HUES48 (cell line): Measurements from ENCODE around the gene DDHD1.
"Not testable (repeated sequence)": the region's sequence is repeated elsewhere in the genome, so short reads cannot be mapped to it uniquely, and the experiment has no call there.

Experiments used
- H3K27ac ChIP-seq: one replicate; pipeline ENCODE4 v1.7.0; 2013; ENCODE audit warnings: low read depth, low read length, inconsistent platforms
- H3K27me3 ChIP-seq: 2 replicates; pipeline ENCODE4 v1.6.1; 2013; ENCODE audit warnings: mild to moderate bottlenecking, low read length; ENCODE audit not compliant: control insufficient read depth, insufficient read depth
- H3K36me3 ChIP-seq: 2 replicates; pipeline ENCODE4 v1.6.1; 2013; ENCODE audit warnings: low read length; ENCODE audit not compliant: control insufficient read depth, insufficient read depth
- H3K4me1 ChIP-seq: 2 replicates; pipeline ENCODE4 v1.6.1; 2013; ENCODE audit warnings: mild to moderate bottlenecking, low read length; ENCODE audit not compliant: control insufficient read depth, insufficient read depth
- H3K4me3 ChIP-seq: 2 replicates; pipeline ENCODE4 v1.5.1; 2013; ENCODE audit warnings: mild to moderate bottlenecking, low read depth, low read length
- H3K9ac ChIP-seq: 2 replicates; pipeline ENCODE4 v1.6.1; 2013; ENCODE audit warnings: mild to moderate bottlenecking, low read depth, low read length, moderate library complexity
- H3K9me3 ChIP-seq: 2 replicates; pipeline ENCODE4 v1.6.1; 2013; ENCODE audit warnings: low read length; ENCODE audit not compliant: control insufficient read depth, insufficient read depth

The DDHD1 gene

DNA sequence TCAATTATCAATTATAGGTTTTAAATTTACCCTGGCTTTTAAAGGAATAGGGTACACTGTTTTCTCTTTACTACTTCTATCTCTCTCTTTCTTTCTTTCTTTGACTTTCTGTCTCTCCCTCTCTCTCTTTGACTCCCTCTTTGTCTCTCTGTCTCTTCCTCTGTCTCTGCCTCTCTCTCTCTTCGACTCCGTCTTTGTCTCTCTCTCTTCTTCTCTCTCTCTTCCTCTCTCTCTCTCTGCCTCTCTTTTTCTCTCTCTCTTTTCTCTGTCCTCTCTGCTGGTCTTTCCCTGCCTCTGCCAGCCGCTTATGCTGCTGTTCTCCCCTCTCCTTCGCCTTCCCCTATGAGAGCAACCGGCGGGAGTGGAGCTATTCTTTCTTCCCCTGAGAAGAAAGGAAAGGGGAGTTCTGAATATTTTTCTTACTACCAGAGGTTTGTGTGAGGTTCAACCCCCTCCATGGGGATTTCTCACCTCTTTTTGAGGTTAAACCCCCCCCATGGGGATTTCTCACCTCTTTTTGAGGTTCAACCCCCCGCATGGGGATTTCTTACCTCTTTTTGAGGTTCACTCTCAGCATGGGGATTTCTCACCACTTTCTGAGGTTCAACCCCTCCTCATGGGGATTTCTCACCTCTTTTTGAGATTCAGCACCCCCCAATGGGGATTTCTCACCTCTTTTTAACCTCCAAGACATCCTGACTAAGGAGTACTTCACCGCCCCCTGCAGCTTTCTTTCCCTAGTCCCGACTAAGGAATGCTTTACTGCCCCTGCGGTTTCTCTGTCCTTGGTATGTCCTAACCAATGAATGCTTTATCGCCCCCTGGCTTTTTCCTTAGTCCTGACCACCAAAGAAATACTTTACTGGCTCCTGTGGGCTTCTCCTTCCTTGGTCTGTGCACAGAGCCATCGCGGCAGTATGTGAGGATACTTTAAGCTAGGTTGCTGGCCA, 27.4 kb upstream of the DDHD1 start:
- H3K9ac ChIP-seq = no peak overlapping the region
- peaks cover 17% of the 10 kb centered on the region for H3K4me1 ChIP-seq
- no peak overlapping the region for H3K4me3 ChIP-seq

DNA sequence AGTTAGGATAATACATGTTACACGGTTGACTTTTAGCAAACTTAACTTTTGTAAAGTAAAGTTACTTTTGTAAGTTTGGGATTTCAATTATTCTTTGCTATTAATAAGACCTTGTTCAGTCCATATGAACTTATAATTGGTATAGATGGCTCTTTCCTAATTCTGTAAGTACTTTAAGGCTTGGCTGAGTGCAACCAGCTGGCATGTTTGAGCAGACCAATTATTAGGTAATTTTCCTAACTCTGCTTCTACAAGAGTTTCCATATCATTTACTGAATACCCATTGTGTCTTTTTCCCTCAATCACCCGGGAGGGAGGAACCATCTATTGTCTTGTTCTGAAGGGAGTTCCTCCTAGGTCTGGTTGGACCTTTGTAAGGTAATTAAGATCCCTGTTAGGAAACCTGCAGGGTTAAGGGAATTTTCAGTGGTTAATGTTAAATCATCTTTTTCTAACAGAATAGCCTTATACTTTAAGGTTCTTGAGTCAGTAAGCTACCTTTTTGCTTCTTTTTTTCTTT, 26.4 kb upstream of the DDHD1 start:
- H3K27me3 ChIP-seq, H3K9ac ChIP-seq, H3K36me3 ChIP-seq, H3K9me3 ChIP-seq, H3K27ac ChIP-seq, H3K4me3 ChIP-seq: not testable (repeated sequence)
- H3K4me1 ChIP-seq = peaks cover 17% of the 10 kb centered on the region

More for the DNA sequence above, 27.4 kb upstream of the DDHD1 start:
- H3K9me3 ChIP-seq = no peaks in the 10 kb centered on the region; the same call in 1 of the 2 replicates
- H3K36me3 ChIP-seq = no peaks in the 10 kb centered on the region
- no peaks in the 10 kb centered on the region for H3K27me3 ChIP-seq
- H3K27ac ChIP-seq = peak overlapping the region; percentile 2

DNA sequence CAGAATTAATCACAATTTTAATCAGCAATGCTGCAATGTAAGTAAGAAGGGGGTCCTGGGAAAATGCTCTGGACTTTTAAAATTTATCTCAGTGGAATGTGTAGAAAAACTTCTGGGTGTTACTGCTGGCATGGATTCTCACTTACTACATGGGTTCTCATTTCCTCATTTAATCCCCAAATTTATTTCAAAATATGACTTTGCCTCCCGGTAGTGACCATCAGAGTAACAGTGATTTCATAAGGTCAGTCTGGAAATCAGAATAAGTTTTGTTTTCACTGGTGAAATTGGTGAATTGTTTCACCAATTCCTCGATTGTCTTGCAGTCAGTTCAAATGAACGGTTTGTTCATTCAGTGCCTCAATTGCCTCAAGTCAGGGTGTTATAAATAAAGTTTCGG, 22.3 kb upstream of the DDHD1 start:
- Histone ChIP-seq H3K9me3 (no peaks in the 10 kb centered on the region), H3K36me3 (no peaks in the 10 kb centered on the region), H3K27me3 (no peaks in the 10 kb centered on the region), H3K4me3 (no peak overlapping the region), H3K27ac (no peak overlapping the region), H3K4me1 (peaks cover 8% of the 10 kb centered on the region; the same call in 1 of the 2 replicates), H3K9ac (no peak overlapping the region)

DNA sequence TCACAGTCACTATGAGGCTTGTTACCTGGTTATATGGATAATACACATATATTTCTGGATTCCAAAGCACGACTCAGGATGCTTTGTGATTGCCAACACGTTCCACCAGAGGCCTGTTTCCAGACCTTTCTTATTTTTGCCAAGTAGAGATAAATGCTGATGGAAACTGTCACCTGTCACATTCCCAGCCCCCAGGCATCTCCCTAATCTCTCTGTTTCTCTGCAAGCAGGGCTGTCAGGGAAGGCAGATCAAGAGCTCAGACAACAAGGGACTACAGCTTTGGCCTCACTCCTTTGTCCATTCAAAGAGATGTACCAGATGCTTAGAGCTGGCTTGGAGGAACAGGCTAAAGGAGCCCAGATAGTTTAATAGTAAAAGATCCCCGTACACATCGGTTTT, 21.8 kb upstream of the DDHD1 start:
- Histone ChIP-seq H3K9ac (no peak overlapping the region), H3K4me1 (peaks cover 6% of the 10 kb centered on the region; the same call in 1 of the 2 replicates), H3K9me3 (no peaks in the 10 kb centered on the region)

DNA sequence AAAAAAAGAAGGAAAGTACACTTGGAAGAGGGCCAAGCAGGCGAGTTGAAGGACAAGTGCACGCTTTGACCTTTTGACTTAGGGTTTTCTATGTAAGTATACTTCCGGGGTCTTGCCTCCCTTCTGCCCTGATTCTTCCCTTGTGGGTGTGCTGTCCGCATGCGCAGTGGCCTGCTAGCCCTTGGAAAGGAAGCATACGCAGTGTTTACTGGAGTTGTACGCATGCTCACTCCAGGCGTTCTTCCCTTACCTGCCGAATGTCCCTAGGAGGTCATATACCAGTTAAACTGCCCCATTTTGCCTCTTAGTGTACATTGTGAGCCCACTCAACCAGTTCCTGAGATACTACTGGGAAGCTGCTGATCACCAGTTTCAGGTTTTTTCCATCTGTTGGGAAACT, 15.7 kb upstream of the DDHD1 start:
- Histone ChIP-seq H3K36me3 (no peaks in the 10 kb centered on the region), H3K27me3 (no peaks in the 10 kb centered on the region)

More for the DNA sequence above, 21.8 kb upstream of the DDHD1 start:
- Histone ChIP-seq H3K4me3 (no peak overlapping the region), H3K27me3 (no peaks in the 10 kb centered on the region), H3K27ac (no peak overlapping the region), H3K36me3 (no peaks in the 10 kb centered on the region)

DNA sequence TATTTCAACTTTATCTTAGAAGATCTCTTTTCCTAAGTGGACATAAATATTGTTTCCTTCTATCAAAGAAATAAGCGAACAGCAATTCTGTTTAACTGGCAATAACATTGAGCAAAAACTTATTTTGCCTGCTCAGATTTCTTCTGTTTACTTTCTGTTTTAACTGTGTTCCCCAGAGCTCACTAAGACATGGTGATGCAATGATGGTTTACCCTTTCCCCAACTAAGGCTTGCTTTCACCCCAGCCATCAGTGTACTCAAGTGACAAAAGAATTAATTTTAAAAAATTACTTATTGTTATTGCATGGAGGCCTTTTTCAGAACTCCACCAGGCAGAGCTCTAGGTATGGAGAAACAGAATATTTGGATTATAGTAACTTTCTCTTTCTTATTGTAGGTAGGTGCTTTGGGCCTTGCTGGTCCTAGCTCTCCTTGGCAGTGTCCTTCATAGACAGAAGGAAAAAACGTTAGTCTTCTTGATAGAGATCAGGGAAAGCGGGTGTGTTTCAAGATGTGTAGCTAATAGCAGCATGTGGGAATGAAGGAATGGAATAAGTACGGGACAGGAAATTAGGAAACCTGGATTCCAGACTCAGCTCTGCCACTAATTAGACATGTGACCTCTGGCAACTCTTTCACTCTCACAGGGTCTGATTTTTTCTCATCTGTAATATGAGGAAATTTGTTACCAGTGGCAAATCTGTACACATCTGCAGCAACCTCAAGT, 14.6 kb upstream of the DDHD1 start:
- H3K27me3 ChIP-seq = no peaks in the 10 kb centered on the region
- H3K9ac ChIP-seq = no peak overlapping the region
- H3K4me3 ChIP-seq = no peak overlapping the region
- no peaks in the 10 kb centered on the region for H3K4me1 ChIP-seq
- H3K9me3 ChIP-seq = no peaks in the 10 kb centered on the region
- H3K27ac ChIP-seq = no peak overlapping the region
- no peaks in the 10 kb centered on the region for H3K36me3 ChIP-seq

More for the DNA sequence above, 15.7 kb upstream of the DDHD1 start:
- no peak overlapping the region for H3K27ac ChIP-seq
- H3K4me3 ChIP-seq = no peak overlapping the region
- H3K4me1 ChIP-seq = no peaks in the 10 kb centered on the region
- H3K9me3 ChIP-seq = no peaks in the 10 kb centered on the region
- H3K9ac ChIP-seq = no peak overlapping the region

DNA sequence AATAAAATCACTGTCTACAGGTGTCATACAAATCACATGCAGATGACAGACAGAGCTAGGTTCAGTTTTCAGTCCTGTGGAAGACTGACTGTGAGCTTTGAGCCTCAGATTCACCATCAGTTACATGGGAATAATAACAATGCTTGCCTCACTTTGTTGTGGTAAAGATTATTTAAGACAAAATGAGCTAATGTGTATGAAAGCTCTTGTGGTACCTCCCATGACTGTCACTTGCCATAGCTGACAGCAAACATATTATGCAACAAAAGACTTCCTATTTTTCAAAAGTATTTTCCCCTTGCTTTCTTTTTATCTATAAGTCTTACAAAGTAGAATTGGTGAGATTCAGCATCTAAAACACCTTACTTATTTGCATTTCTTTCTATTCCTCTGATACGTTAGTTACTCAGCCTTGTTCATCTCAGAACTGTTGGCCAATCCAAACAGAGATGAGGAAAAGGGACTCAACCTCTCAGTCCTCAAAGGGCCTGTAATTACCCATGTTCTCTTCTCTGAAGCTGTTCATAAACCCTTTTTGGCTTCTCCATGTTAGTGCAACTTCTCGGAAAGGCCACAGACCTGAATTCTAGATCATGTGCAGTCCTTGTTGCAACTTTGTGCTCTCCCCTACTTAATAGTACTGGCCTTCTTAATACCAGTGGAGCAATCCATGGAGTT, 8.8 kb upstream of the DDHD1 start:
- Histone ChIP-seq H3K27me3 (no peaks in the 10 kb centered on the region), H3K36me3 (no peaks in the 10 kb centered on the region), H3K4me1 (no peaks in the 10 kb centered on the region), H3K9me3 (no peaks in the 10 kb centered on the region), H3K4me3 (no peak overlapping the region), H3K27ac (no peak overlapping the region), H3K9ac (no peak overlapping the region)

DNA sequence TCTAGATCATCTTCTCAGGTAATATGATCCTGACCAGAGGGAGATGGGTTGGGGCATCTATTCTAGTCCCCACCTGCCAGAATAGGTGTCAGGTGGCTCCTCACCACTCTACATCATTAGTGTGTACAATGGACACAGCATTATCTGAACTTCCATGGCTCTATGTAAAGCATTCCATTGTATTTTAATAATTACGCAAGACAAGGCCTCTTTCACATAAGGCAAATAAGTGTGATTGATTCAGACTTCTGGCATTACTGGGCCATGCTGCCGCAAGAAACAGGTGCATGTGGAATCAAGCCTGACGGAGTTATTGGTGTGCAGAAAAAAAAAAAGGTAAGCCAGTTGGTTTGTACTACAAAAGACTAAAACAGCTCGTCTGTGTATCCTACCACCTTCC, 3.1 kb upstream of the DDHD1 start:
- Histone ChIP-seq H3K4me3 (no peak overlapping the region), H3K36me3 (no peaks in the 10 kb centered on the region), H3K4me1 (peaks cover 5% of the 10 kb centered on the region; the same call in 1 of the 2 replicates), H3K9ac (no peak overlapping the region), H3K27ac (no peak overlapping the region), H3K27me3 (peaks cover 9% of the 10 kb centered on the region), H3K9me3 (no peaks in the 10 kb centered on the region)

DNA sequence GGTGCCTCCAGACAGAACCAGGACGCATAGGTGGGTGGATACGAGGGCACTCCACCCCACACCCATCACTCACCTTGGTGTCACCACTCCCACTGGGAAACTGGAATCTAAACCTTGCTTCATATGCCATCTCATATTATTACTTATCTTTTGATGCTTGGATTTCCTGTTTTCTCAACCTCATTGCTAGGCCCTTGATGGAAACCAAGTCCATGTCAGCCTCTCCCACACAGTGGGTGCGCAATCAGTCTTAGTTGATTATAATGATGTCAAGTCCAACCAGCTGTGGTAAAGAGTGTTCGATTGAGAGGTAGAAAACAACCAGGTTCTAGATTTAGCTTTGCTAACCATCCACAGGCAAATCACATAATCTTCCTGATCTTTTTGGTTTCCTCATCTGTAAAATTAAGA, 584 bp upstream of the DDHD1 start:
- Histone ChIP-seq H3K4me1 (peaks cover 20% of the 10 kb centered on the region; the same call in 1 of the 2 replicates), H3K27ac (peak overlapping the region; percentile 62), H3K36me3 (no peaks in the 10 kb centered on the region), H3K27me3 (peaks cover 11% of the 10 kb centered on the region), H3K9me3 (no peaks in the 10 kb centered on the region), H3K4me3 (peak overlapping the region; percentile 87), H3K9ac (peak overlapping the region; percentile 58; the same call in 1 of the 2 replicates)

DNA sequence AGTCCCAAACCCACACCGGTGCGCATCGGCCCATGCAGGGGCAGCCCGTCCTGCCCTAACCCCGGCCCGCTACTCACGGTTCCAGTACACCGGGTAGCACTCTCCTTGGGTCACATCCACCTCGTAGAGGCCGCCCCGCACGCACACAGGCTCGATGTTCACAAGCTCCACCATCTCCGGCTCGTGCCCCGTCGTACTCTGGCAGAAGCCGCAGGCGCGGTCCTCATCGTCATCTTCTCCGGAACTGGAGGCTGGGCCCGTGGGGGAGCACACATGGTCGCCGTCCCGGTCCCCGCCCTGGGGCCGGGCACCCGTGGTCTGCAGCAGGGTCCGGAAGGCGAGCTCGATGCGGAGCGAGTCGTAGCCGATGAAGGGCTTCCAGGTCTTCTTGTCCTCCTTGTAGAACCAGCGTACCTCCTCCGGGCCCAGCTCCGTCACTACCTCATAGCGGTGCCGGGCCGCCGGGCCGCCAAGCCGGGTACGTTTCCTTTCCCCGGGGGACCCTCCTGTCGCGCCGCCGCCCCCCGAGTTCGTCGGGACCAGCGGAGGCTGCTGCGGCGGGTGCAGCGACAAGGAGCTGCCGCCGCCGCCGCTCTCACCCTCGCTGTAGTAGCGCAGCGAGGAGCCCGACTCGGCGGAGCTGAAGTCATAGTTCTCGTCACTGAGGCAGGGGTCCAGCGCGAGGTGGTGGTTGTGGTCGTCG, 788 bp downstream of the DDHD1 start:
- Histone ChIP-seq H3K27me3 (peaks cover 11% of the 10 kb centered on the region), H3K9ac (peak overlapping the region; percentile 53), H3K36me3 (no peaks in the 10 kb centered on the region), H3K9me3 (no peaks in the 10 kb centered on the region), H3K4me3 (peak overlapping the region; percentile 87), H3K4me1 (peaks cover 20% of the 10 kb centered on the region; the same call in 1 of the 2 replicates), H3K27ac (peak overlapping the region; percentile 65)
